RWPE1 (cell line): ENCODE data around the gene AGAP1.

Experiments
- CTCF ChIA-PET: fragments of 350-600 bp; sonication (Branson Sonifier 250); formaldehyde crosslinking; extraction: SDS; loops from one replicate; lab custom pipeline; 2021; lab: Yijun Ruan, JAX
- POLR2A ChIA-PET: fragments of 400-600 bp; formaldehyde crosslinking; extraction: SDS; loops from one replicate; lab custom pipeline; 2020; ENCODE audit warnings: antibody characterized with exemption; ENCODE audit not compliant: low non-redundant PET; lab: Yijun Ruan, JAX
- DNase-seq: peaks from one replicate; pipeline ENCODE4 v3.0.0; 2012; ENCODE audit warnings: low spot score
- H3K27ac ChIP-seq: fragments of 450-650 bp; 2 replicates; pipeline ENCODE4 v1.5.1; 2017
- TF ChIP-seq, protein P1 (sequence below): fragments of 450-650 bp; conservative IDR thresholded peaks from 2 replicates; pipeline ENCODE4 v1.5.1; 2017; ENCODE audit warnings: low read depth, mild to moderate bottlenecking

AGAP1 gene

DNA sequence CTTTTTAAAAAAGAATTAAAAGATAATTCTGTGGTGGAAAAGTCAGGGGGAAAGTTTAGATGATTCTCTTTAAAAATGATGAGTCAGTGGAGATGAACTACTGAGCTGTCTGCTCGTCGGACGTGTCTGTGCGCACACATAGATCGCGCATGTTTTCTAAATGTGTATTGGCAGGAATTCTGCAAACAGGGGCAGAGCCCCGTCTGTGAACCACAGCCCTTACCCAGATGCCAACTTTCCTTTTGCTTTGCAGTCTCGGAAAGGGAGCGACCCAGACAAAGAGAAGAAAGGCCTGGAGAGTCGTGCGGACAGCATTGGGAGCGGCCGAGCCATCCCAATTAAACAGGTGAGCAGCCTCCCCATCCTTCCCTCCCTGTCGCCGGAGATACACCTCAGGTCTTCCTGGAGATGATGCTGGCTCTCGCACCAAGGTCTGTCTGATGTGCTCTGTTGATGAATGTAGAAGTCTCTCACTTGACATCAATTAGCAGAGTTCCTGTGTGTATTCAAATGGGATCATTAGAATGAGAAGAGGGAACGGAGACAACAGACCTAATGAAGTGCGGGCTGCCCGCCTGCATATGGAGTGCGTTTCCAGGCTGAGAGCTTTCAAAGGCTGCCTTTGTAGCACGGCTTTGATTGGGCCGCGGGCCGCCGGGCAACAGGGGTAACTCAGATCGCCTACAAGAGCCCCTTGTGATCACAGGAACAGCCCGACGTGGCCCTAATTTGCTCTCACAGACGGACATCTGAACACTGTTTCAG lies 313.3 kb downstream of the AGAP1 start:
- no peak overlapping the region for H3K27ac ChIP-seq
- DNase-seq = no peak
- TF ChIP-seq, protein P1, sequence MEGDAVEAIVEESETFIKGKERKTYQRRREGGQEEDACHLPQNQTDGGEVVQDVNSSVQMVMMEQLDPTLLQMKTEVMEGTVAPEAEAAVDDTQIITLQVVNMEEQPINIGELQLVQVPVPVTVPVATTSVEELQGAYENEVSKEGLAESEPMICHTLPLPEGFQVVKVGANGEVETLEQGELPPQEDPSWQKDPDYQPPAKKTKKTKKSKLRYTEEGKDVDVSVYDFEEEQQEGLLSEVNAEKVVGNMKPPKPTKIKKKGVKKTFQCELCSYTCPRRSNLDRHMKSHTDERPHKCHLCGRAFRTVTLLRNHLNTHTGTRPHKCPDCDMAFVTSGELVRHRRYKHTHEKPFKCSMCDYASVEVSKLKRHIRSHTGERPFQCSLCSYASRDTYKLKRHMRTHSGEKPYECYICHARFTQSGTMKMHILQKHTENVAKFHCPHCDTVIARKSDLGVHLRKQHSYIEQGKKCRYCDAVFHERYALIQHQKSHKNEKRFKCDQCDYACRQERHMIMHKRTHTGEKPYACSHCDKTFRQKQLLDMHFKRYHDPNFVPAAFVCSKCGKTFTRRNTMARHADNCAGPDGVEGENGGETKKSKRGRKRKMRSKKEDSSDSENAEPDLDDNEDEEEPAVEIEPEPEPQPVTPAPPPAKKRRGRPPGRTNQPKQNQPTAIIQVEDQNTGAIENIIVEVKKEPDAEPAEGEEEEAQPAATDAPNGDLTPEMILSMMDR = no peak
- ChIA-PET POLR2A (no interaction called here), CTCF (interaction anchor here (0.7 kb wide), 1 partner anchor 77 kb away, joined by 3 read pairs; no protein-coding TSS in a partner anchor)

DNA sequence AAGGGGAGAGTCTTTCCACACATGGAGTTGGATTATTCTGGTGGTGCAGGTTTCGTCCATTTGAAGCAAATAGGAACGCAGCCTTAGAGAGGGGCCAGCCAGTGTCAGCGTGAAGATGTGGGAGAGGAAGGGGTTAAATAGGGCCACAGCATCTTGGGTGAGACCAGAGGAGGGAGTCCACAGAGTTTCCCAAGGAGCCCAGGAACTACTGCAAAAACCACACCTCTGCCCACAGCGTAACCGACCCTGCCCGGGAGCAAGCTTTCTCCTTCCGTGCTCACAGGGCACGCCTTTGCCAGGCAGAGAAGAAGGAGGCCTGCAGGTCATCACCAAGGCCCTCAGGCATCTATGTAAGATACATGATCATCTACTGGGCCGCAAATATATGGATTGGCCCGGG lies 314.5 kb downstream of the AGAP1 start:
- no peak for DNase-seq
- ChIA-PET POLR2A (no interaction called here), CTCF (interaction anchor here (1.3 kb wide), 1 partner anchor 29 kb away, joined by 7 read pairs; no protein-coding TSS in a partner anchor)
- TF ChIP-seq, protein P1 = no peak
- no peak overlapping the region for H3K27ac ChIP-seq

DNA sequence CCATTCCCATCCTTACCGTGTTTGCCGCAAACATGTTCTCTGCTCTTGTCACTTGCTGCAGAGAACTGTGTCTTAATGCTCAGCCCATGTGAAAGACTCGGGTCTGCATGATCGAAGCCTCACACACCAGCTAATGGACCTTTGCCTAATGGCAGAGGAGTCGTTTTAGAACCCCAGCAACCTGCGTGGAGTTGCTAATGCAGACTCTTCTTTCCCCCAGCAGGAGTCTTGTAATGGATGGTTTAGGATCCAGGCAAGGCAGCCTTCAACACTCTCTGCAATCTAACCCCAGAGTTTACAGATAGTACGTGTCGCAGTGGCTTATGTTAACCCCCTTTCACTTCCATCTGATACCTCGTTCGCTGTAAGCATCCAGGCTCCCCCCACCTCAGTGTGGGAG lies 316.4 kb downstream of the AGAP1 start:
- TF ChIP-seq, protein P1 = no peak
- ChIA-PET CTCF (interaction anchor here (0.5 kb wide), 1 partner anchor 458 kb away, joined by 3 read pairs; no protein-coding TSS in a partner anchor), POLR2A (no interaction called here)
- H3K27ac ChIP-seq = no peak overlapping the region
- DNase-seq = no peak

DNA sequence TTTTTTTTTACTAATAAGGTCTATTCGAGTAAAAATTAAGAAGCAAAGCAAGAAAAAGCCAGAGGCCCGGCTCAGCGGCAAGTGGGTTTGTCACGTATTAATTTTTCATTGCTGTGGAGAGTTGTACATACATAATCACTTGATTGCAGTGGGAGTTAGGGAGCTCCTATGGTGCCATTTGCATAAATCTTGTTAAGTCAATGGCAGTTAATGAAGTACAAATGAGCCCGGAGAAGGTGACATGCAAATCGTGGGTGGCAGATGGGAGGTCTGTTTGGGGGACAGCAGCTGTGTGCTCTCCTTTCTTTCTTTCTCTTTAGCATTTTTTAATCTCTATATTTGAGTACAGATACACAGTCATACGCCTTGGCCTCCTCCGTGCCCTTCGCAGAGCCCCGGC lies 317.0 kb downstream of the AGAP1 start:
- TF ChIP-seq, protein P1 = no peak
- no peak for DNase-seq
- CTCF ChIA-PET = no interaction called here
- H3K27ac ChIP-seq = no peak overlapping the region
- POLR2A ChIA-PET = no interaction called here

DNA sequence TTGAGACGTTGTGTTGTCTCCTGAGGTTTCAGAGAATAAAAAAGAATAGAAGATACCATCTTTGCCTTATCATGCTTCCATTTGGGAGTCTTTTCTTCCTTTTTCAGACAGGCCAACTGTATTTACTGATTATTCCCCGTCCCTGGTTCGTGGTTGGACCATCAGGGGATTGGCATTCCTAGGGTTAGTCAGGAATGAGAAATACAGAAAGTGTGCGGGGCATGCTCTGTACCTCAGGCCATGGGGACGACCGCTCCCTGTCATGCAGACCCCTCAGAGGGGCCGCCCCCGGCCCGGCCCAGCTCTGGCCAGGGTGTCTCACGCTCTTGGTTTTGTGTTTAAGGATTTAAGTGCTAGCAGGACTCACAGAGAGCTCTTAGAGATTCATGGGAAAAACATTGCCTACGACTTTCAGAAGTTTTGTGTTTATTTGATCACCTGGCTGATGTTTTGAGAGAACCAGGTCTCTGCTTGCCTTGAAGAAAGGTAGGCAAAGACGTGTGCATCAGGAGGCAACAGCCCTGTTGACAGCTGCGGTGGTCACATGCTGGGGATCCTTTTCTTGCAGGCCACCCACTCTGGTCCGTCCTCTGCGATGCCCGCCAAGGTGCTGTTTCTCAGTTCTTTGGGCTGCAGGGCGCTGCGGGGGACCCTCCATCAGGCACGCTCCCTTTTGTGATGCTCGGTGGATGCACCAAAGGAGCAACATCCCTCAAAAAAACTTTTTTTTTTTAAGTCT lies 317.8 kb downstream of the AGAP1 start:
- POLR2A ChIA-PET = no interaction called here

DNA sequence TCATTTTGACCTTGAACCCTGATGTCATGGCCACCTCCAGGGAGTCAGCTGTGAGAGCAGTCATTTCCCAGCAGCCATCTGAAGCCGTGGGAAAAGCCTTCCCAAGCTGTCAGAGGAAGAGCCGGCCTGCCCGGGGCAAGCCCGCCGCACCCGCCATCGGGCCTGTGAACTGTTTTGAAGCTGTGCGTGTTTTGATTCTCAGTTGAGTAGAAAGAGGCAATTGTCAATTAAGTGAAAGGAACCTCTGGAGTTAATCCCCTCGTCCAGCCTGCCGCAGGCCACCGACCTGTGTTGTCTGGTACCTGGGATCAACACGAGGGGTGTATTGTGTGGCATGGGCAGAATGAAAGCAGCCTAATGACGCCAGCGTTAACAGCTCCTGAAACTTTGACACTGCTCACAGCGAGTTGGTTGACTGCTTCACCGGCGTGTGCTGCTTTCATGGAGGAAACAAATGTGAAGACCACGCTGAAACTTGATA lies 318.4 kb downstream of the AGAP1 start:
- no peak for DNase-seq
- CTCF ChIA-PET = interaction anchor here (0.7 kb wide), 2 partner anchors 221 to 331 kb away, joined by 3 read pairs; no protein-coding TSS in a partner anchor
- TF ChIP-seq, protein P1 = no peak
- POLR2A ChIA-PET = no interaction called here
- H3K27ac ChIP-seq = no peak overlapping the region

More for the DNA sequence above, 317.8 kb downstream of the AGAP1 start:
- CTCF ChIA-PET = interaction anchor here (0.7 kb wide), 2 partner anchors 222 to 332 kb away, joined by 3 read pairs; no protein-coding TSS in a partner anchor
- TF ChIP-seq, protein P1 = no peak
- no peak overlapping the region for H3K27ac ChIP-seq
- no peak for DNase-seq
